ENCODE results near the gene RADX. TPM values are rescaled to one million over a fixed set of nuclear protein-coding genes. Genes with fewer than 3 reads are reported as not detected.
A peak's percentile ranks its signal among the peaks of the same experiment; 100 is the strongest.

RADX gene
- total and polyA plus RNA-seq, 2 donors (not counting 3 experiments of a cell fraction or from before 2014, with no cell fraction given): 0.12 TPM; not detected in 1

GRCh38 chrX:106608016-106608415 is 3.8 kb upstream of the RADX start:
- no TSS peak for BruUV-seq (replicated peaks)
- no peak overlapping the region for H3K4me3 ChIP-seq (replicated peaks in 1 of 3; ENCODE audit: insufficient read depth in 1 of 3, low read depth in 1 of 3, low read length in 3 of 3)
- DNase-seq (ENCODE audit: low read depth, low spot score): no peak
- ChIA-PET CTCF (no interaction called here), POLR2A (no interaction called here)
- no peaks in the 10 kb centered on the region for H4K20me1 ChIP-seq (replicated peaks; ENCODE audit: control insufficient read depth, extremely low read depth, insufficient read depth, low read length)
- no peaks in the 10 kb centered on the region for H3K36me3 ChIP-seq (ENCODE audit: control insufficient read depth in 2 of 2, extremely low read depth in 1 of 2, insufficient read depth in 2 of 2, low read length in 2 of 2)
- no peak overlapping the region for H3K9ac ChIP-seq (replicated peaks; ENCODE audit: extremely low read depth, insufficient read depth, low read length)
- no peak overlapping the region for H3K4me2 ChIP-seq (ENCODE audit: insufficient read depth, low read length)
- peaks cover 2 to 3% of the 10 kb centered on the region in 2 experiments for H3K27me3 ChIP-seq (ENCODE audit: control insufficient read depth in 2 of 2, insufficient read depth in 2 of 2, low read length in 2 of 2)
- peak; percentile 42 for FAIRE-seq
- peaks cover 3% of the 10 kb centered on the region for H3K4me1 ChIP-seq (ENCODE audit: control insufficient read depth, extremely low read depth, insufficient read depth, low read length)
- TF ChIP-seq CTCF (IDR thresholded peaks at IDR 0.05; ENCODE audit: extremely low read depth in 1 of 2, insufficient read depth in 1 of 2, low read depth in 1 of 2, low read length in 2 of 2): no peak
- no peak for TF ChIP-seq GATA2 (IDR thresholded peaks at IDR 0.05; ENCODE audit: insufficient read depth, insufficient read length, low read depth, low read length)
- no peak for TF ChIP-seq FOS (IDR thresholded peaks at IDR 0.05; ENCODE audit: borderline replicate concordance, insufficient read depth, low read length)
- TF ChIP-seq JUN (IDR thresholded peaks at IDR 0.05; ENCODE audit: borderline replicate concordance, insufficient read depth, insufficient read length, low read depth): no peak
- no peaks in the 10 kb centered on the region for H3K9me3 ChIP-seq (replicated peaks; ENCODE audit: control insufficient read depth, insufficient read depth, low read length)
- H2AFZ ChIP-seq (ENCODE audit: low read depth, low read length): no peak overlapping the region
- H3K27ac ChIP-seq (ENCODE audit: insufficient read depth, low read depth, low read length): no peak overlapping the region
- H3K9me1 ChIP-seq (replicated peaks; ENCODE audit: control insufficient read depth, extremely low read depth, insufficient read depth, low read length): no peaks in the 10 kb centered on the region
- no peaks in the 10 kb centered on the region for H3K79me2 ChIP-seq (ENCODE audit: control insufficient read depth, insufficient read depth, low read length)
- dilution Hi-C loops (cut with MboI; ENCODE audit: extremely low pct_ligation_motif_present, low sequenced_read_pairs) (no loop called here), intact Hi-C loops (cut with micrococcal nuclease) (no loop called here)

GRCh38 chrX:106611317-106611678 is 480 bp upstream of the RADX start:
- Histone ChIP-seq H3K9ac (replicated peaks; ENCODE audit: extremely low read depth, insufficient read depth, low read length) (no peak overlapping the region), H4K20me1 (replicated peaks; ENCODE audit: control insufficient read depth, extremely low read depth, insufficient read depth, low read length) (no peaks in the 10 kb centered on the region), H3K27me3 (ENCODE audit: control insufficient read depth in 2 of 2, insufficient read depth in 2 of 2, low read length in 2 of 2) (peaks cover 2 to 10% of the 10 kb centered on the region in 2 experiments), H3K9me3 (replicated peaks; ENCODE audit: control insufficient read depth, insufficient read depth, low read length) (no peaks in the 10 kb centered on the region), H3K79me2 (ENCODE audit: control insufficient read depth, insufficient read depth, low read length) (no peaks in the 10 kb centered on the region), H2AFZ (ENCODE audit: low read depth, low read length) (peak overlapping the region; percentile 89), H3K4me3 (replicated peaks in 1 of 3; ENCODE audit: insufficient read depth in 1 of 3, low read depth in 1 of 3, low read length in 3 of 3) (peak overlapping the region; percentile 11 to 41 (median 25)), H3K4me1 (ENCODE audit: control insufficient read depth, extremely low read depth, insufficient read depth, low read length) (peaks cover 3% of the 10 kb centered on the region), H3K27ac (ENCODE audit: insufficient read depth, low read depth, low read length) (no peak overlapping the region), H3K9me1 (replicated peaks; ENCODE audit: control insufficient read depth, extremely low read depth, insufficient read depth, low read length) (no peaks in the 10 kb centered on the region), H3K4me2 (ENCODE audit: insufficient read depth, low read length) (peak overlapping the region; percentile 61), H3K36me3 (ENCODE audit: control insufficient read depth in 2 of 2, extremely low read depth in 1 of 2, insufficient read depth in 2 of 2, low read length in 2 of 2) (no peaks in the 10 kb centered on the region)
- dilution Hi-C loops (cut with MboI; ENCODE audit: extremely low pct_ligation_motif_present, low sequenced_read_pairs) (no loop called here), intact Hi-C loops (cut with micrococcal nuclease) (loop anchor here (10.0 kb wide), 1 partner anchor 126 kb away; no protein-coding TSS in a partner anchor)
- no peak for FAIRE-seq
- no TSS peak for BruUV-seq (replicated peaks)
- ChIA-PET POLR2A (no interaction called here), CTCF (interaction anchor here (1.1 kb wide), 1 partner anchor 9 kb away, joined by 7 read pairs; no protein-coding TSS in a partner anchor)
- no peak for TF ChIP-seq MYC (IDR thresholded peaks at IDR 0.05; ENCODE audit: low read depth, low read length)
- TF ChIP-seq POLR2A (IDR thresholded peaks at IDR 0.05; ENCODE audit: low read depth, low read length): no peak
- no peak for TF ChIP-seq JUN (IDR thresholded peaks at IDR 0.05; ENCODE audit: borderline replicate concordance, insufficient read depth, insufficient read length, low read depth)
- no peak for TF ChIP-seq EZH2 (IDR thresholded peaks at IDR 0.05; ENCODE audit: borderline replicate concordance, low read depth, low read length, severe bottlenecking)
- no peak for TF ChIP-seq FOS (IDR thresholded peaks at IDR 0.05; ENCODE audit: borderline replicate concordance, insufficient read depth, low read length)
- no peak for TF ChIP-seq GATA2 (IDR thresholded peaks at IDR 0.05; ENCODE audit: insufficient read depth, insufficient read length, low read depth, low read length)
- TF ChIP-seq POLR2AphosphoS5 (IDR thresholded peaks at IDR 0.05; ENCODE audit: insufficient read depth, low read depth, low read length): no peak
- no peak for TF ChIP-seq CTCF (IDR thresholded peaks at IDR 0.05; ENCODE audit: extremely low read depth in 1 of 2, insufficient read depth in 1 of 2, low read depth in 1 of 2, low read length in 2 of 2)
- no peak for TF ChIP-seq MAX (IDR thresholded peaks at IDR 0.05; ENCODE audit: insufficient read depth, insufficient read length)
- DNase-seq (ENCODE audit: low read depth, low spot score): no peak

All from endothelial cell of umbilical vein (primary cell).